ENCODE measurements around the gene RNF157. TPM values are rescaled to one million over a fixed set of nuclear protein-coding genes. Genes with fewer than 3 reads are reported as not detected.

The RNF157 gene
- total and polyA plus RNA-seq, 2 of the 4 experiments (the other 2 are of a cell fraction): 0.54 to 1.3 TPM

- TF ChIP-seq MAZ (IDR thresholded peaks at IDR 0.05; ENCODE audit: borderline replicate concordance, low read depth, low read length) (no peak), CEBPB (IDR thresholded peaks at IDR 0.05; ENCODE audit: low read depth, low read length) (no peak)
Observed at GRCh38 chr17:76104140-76104895, 136.0 kb downstream of the RNF157 start (continued).

DNA sequence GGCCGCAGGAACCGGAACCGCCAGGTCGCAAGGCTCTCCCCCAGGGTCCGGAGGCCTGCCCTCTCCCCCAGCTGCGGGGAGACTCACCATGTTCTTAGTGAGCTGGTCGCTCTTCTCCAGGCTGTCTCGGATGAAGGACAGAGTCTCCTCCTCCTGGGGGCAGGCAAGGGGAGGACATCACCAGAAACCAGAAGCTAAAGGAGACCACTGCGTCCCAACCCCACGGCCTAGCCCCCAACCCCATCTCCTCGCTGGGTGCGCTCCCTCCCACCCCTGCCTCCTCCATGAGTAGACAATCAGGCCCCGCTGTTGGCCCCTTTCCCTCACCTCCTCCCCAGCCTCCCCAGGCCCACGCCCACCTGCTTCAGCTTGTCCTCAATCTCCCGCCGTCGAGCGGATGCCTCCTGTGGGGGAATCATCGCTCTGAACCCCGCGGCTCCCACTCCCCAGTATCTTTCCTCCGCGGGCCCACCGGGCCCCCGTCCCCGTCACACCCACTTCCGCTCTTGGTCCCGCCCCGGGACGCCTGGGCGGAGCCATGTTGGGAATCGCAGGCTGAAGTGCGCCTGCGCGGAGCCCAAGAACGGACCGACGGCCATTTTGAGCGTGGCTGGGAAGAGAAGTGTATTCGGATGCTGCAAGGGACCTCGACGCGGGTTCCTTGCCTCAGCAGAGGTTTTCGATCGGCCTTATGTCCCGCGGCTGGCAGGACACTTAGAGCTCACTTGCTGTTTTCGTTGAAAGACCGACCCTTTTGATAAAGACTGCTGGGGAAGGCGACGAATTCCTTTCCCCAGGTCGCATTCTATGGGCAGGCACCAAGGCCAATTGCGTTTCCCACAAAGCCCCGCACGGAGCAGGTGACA lies 136.8 kb downstream of the RNF157 start, which contains the start of gene EXOC7:
Gene EXOC7 (minus strand): TSS at position 514 of the 866 bp plus-strand sequence. CDS start 95 bp downstream, at position 419.
- peak within 1 kb of the TSS; percentile 91 for H2AK5ac ChIP-seq (ENCODE audit: low read depth, low read length)
- intact Hi-C loops (cut with micrococcal nuclease): no loop called here
- no TSS peak for BruUV-seq (replicated peaks)
- H3K18ac ChIP-seq (ENCODE audit: low read depth, low read length): peak within 1 kb of the TSS; percentile 89
- CTCF ChIA-PET: interaction anchor here (0.6 to 1.0 kb wide), 2 partner anchors 18 to 176 kb away, joined by 3 read pairs; no protein-coding TSS in a partner anchor
- 7% methylated on average over 31 of the region's 55 CpGs; no CpG with 5 or more reads in 1 of the 2 experiments for WGBS, 2 experiments (ENCODE audit: extremely low coverage in 2 of 2, insufficient read length in 1 of 2)
- H2AK9ac ChIP-seq (replicated peaks; ENCODE audit: low read depth, low read length, poor library complexity): peak within 1 kb of the TSS; percentile 96
- no peaks in the 10 kb centered on the region for H3K27me3 ChIP-seq (ENCODE audit: control insufficient read depth, insufficient read depth, low read length)
- peak within 1 kb of the TSS; percentile 98 to 100 for H4K8ac ChIP-seq (ENCODE audit: low read depth in 2 of 2, low read length in 2 of 2)
- peak within 1 kb of the TSS; percentile 100 for H3K23ac ChIP-seq (ENCODE audit: low read depth, low read length)
- H3K9ac ChIP-seq (ENCODE audit: low read depth, low read length): peak within 1 kb of the TSS; percentile 85
- H2BK120ac ChIP-seq (ENCODE audit: low read depth, low read length): peak within 1 kb of the TSS; percentile 72
- peak within 1 kb of the TSS; percentile 98 for H3K4ac ChIP-seq (ENCODE audit: low read depth, low read length)
- ATAC-seq (ENCODE audit: low read depth) (peak; percentile 93), DNase-seq (peak; percentile 88)
- peaks cover 10% of the 10 kb centered on the region for H3K9me1 ChIP-seq (ENCODE audit: insufficient read depth, low read length)
- H3K79me1 ChIP-seq (ENCODE audit: low read depth in 1 of 2, low read length in 2 of 2): peaks cover 16 to 34% of the 10 kb centered on the region in 2 experiments
- peak within 1 kb of the TSS; percentile 97 for H4K91ac ChIP-seq (ENCODE audit: insufficient read depth, low read depth, low read length)
- H3K4me1 ChIP-seq (ENCODE audit: control insufficient read depth, insufficient read depth, low read length): peaks cover 8% of the 10 kb centered on the region; the same call in 1 of the 2 replicates
- H2AFZ ChIP-seq (replicated peaks; ENCODE audit: low read length, poor library complexity): peak within 1 kb of the TSS; percentile 98
- peak within 1 kb of the TSS; percentile 43; the same call in 1 of the 3 replicates for H2BK15ac ChIP-seq (ENCODE audit: low read depth, low read length)
- peak within 1 kb of the TSS; percentile 92 for H2BK5ac ChIP-seq (ENCODE audit: low read depth, low read length, poor library complexity, severe bottlenecking)
- H4K5ac ChIP-seq (ENCODE audit: low read depth, low read length): peak within 1 kb of the TSS; percentile 99
- 0 out of 2 replicates have a peak within 1 kb of the TSS, but pooled peaks have one; percentile 17 for H2BK20ac ChIP-seq (ENCODE audit: low read depth, low read length)
- in situ Hi-C loops (cut with MboI; ENCODE audit: low sequenced_read_pairs): no loop called here
- peaks cover 11% of the 10 kb centered on the region for H3K36me3 ChIP-seq (ENCODE audit: control insufficient read depth, insufficient read depth, low read length)
- H3K27ac ChIP-seq (ENCODE audit: insufficient read depth, low read length): peak within 1 kb of the TSS; percentile 90
- H3K9me3 ChIP-seq (ENCODE audit: control insufficient read depth, insufficient read depth, low read length): no peaks in the 10 kb centered on the region
- H3K4me3 ChIP-seq (ENCODE audit: insufficient read depth, low read depth, low read length): peak within 1 kb of the TSS; percentile 78
- dilution Hi-C loops (cut with HindIII; ENCODE audit: low sequenced_read_pairs, unreplicated experiment): no loop called here
- H4K20me1 ChIP-seq (ENCODE audit: insufficient read depth, low read length): peaks cover 5% of the 10 kb centered on the region; the same call in 1 of the 2 replicates
- peak within 1 kb of the TSS; percentile 100 for H3K14ac ChIP-seq (replicated peaks; ENCODE audit: low read depth, low read length)
- POLR2A ChIA-PET (ENCODE audit: unreplicated experiment): interaction anchor here (0.6 kb wide), 2 partner anchors 8 to 324 kb away, joined by 3 to 4 read pairs; no protein-coding TSS in a partner anchor
- H3K56ac ChIP-seq (ENCODE audit: extremely low read depth, insufficient read depth, low read length): peak within 1 kb of the TSS; percentile 84
- H3K4me2 ChIP-seq (ENCODE audit: low read depth, low read length): peak within 1 kb of the TSS; percentile 95
- TF ChIP-seq POLR2A (IDR thresholded peaks at IDR 0.05; ENCODE audit: low read depth, low read length) (peak; percentile 79), CTCF (conservative IDR thresholded peaks at IDR 0.05; ENCODE audit: low read depth, low read length) (no peak), USF2 (IDR thresholded peaks at IDR 0.05; ENCODE audit: low read depth, low read length) (no peak), SMC3 (IDR thresholded peaks at IDR 0.05; ENCODE audit: low read depth, low read length) (no peak; the same call in 1 of the 2 replicates), MXI1 (IDR thresholded peaks at IDR 0.05; ENCODE audit: borderline replicate concordance, low read depth, low read length) (0 out of 2 replicates have a peak, but pooled peaks have one; percentile 17), NFE2L2 (IDR thresholded peaks at IDR 0.05; ENCODE audit: low read depth, low read length) (no peak), MAFK (IDR thresholded peaks at IDR 0.05; ENCODE audit: low read depth, low read length) (no peak), RFX5 (IDR thresholded peaks at IDR 0.05; ENCODE audit: low read depth, low read length) (no peak), RAD21 (IDR thresholded peaks at IDR 0.05; ENCODE audit: low read length) (no peak)

Measured in IMR-90 (cell line).